ENCODE results near the gene KIRREL3.
A peak's percentile ranks its signal among the peaks of the same experiment; 100 is the strongest.

The KIRREL3 gene

GRCh38 chr11:126722006-126722736, 278.4 kb downstream of the KIRREL3 start:
- Histone ChIP-seq H3K4me3 (ENCODE audit: low read length in 2 of 2) (no peak overlapping the region), H3K4me2 (ENCODE audit: insufficient read depth, low read length, poor library complexity, severe bottlenecking) (no peak overlapping the region), H3K27ac (replicated peaks; ENCODE audit: low read length) (no peak overlapping the region), H2AK5ac (ENCODE audit: low read depth, low read length) (no peak overlapping the region), H3K23ac (ENCODE audit: low read depth, low read length, poor library complexity) (no peak overlapping the region), H3K18ac (ENCODE audit: low read length) (no peak overlapping the region), H3K36me3 (replicated peaks in 1 of 2; ENCODE audit: control insufficient read depth in 2 of 2, insufficient read depth in 2 of 2, low read length in 2 of 2) (no peaks in the 10 kb centered on the region), H3K27me3 (ENCODE audit: control insufficient read depth in 3 of 3, insufficient read depth in 3 of 3, low read depth in 1 of 3, low read length in 3 of 3) (no peaks in the 10 kb centered on the region), H4K91ac (ENCODE audit: low read depth, low read length, poor library complexity) (no peak overlapping the region), H3K14ac (ENCODE audit: low read length) (no peak overlapping the region), H2AFZ (ENCODE audit: low read length) (no peak overlapping the region), H3K9me3 (replicated peaks in 1 of 2; ENCODE audit: control insufficient read depth in 2 of 2, insufficient read depth in 1 of 2, low read depth in 1 of 2, low read length in 2 of 2) (no peaks in the 10 kb centered on the region), H2BK15ac (ENCODE audit: low read length) (no peak overlapping the region), H3K4me1 (ENCODE audit: control insufficient read depth in 2 of 2, insufficient read depth in 1 of 2, low read depth in 1 of 2, low read length in 2 of 2) (no peaks in the 10 kb centered on the region), H4K8ac (ENCODE audit: low read depth, low read length) (no peak overlapping the region), H3K79me1 (ENCODE audit: low read depth, low read length) (no peaks in the 10 kb centered on the region), H3K4ac (ENCODE audit: low read length) (no peak overlapping the region), H2BK5ac (ENCODE audit: low read length) (no peak overlapping the region), H3K9ac (ENCODE audit: low read depth, low read length, poor library complexity) (no peak overlapping the region), H2BK120ac (ENCODE audit: low read depth, low read length) (no peak overlapping the region), H2BK12ac (ENCODE audit: low read length) (no peak overlapping the region)
- DNase-seq (ENCODE audit: low spot score): no peak
- no CpG with 5 or more reads among the region's 1 CpG for WGBS, 2 donors (ENCODE audit: extremely low coverage in 2 of 2, insufficient read length in 2 of 2, insufficient replicate concordance in 1 of 2)

- Histone ChIP-seq H4K8ac (ENCODE audit: low read depth, low read length) (no peak overlapping the region), H3K27ac (replicated peaks; ENCODE audit: low read length) (no peak overlapping the region), H2AK5ac (ENCODE audit: low read depth, low read length) (no peak overlapping the region), H2AFZ (ENCODE audit: low read length) (no peak overlapping the region), H3K36me3 (replicated peaks in 1 of 2; ENCODE audit: control insufficient read depth in 2 of 2, insufficient read depth in 2 of 2, low read length in 2 of 2) (no peaks in the 10 kb centered on the region), H3K79me1 (ENCODE audit: low read depth, low read length) (no peaks in the 10 kb centered on the region), H3K9ac (ENCODE audit: low read depth, low read length, poor library complexity) (no peak overlapping the region), H3K4me2 (ENCODE audit: insufficient read depth, low read length, poor library complexity, severe bottlenecking) (no peak overlapping the region), H2BK12ac (ENCODE audit: low read length) (no peak overlapping the region), H2BK120ac (ENCODE audit: low read depth, low read length) (no peak overlapping the region), H2BK15ac (ENCODE audit: low read length) (no peak overlapping the region), H3K4me3 (ENCODE audit: low read length in 2 of 2) (no peak overlapping the region), H3K18ac (ENCODE audit: low read length) (no peak overlapping the region), H2BK5ac (ENCODE audit: low read length) (no peak overlapping the region), H3K4ac (ENCODE audit: low read length) (no peak overlapping the region), H3K23ac (ENCODE audit: low read depth, low read length, poor library complexity) (no peak overlapping the region), H3K4me1 (ENCODE audit: control insufficient read depth in 2 of 2, insufficient read depth in 1 of 2, low read depth in 1 of 2, low read length in 2 of 2) (no peaks in the 10 kb centered on the region), H3K14ac (ENCODE audit: low read length) (no peak overlapping the region), H4K91ac (ENCODE audit: low read depth, low read length, poor library complexity) (no peak overlapping the region), H3K27me3 (ENCODE audit: control insufficient read depth in 3 of 3, insufficient read depth in 3 of 3, low read depth in 1 of 3, low read length in 3 of 3) (no peaks in the 10 kb centered on the region), H3K9me3 (replicated peaks in 1 of 2; ENCODE audit: control insufficient read depth in 2 of 2, insufficient read depth in 1 of 2, low read depth in 1 of 2, low read length in 2 of 2) (no peaks in the 10 kb centered on the region)
- DNase-seq (ENCODE audit: low spot score): no peak
- WGBS, 2 donors (ENCODE audit: extremely low coverage in 2 of 2, insufficient read length in 2 of 2, insufficient replicate concordance in 1 of 2): no CpG with 5 or more reads among the region's 5 CpGs
Observed at GRCh38 chr11:126720539-126721235, 279.9 kb downstream of the KIRREL3 start.

GRCh38 chr11:126719740-126720139, 280.8 kb downstream of the KIRREL3 start:
- H2AK5ac ChIP-seq (ENCODE audit: low read depth, low read length): no peak overlapping the region
- no peaks in the 10 kb centered on the region for H3K4me1 ChIP-seq (ENCODE audit: control insufficient read depth in 2 of 2, insufficient read depth in 1 of 2, low read depth in 1 of 2, low read length in 2 of 2)
- no peak overlapping the region for H3K27ac ChIP-seq (replicated peaks; ENCODE audit: low read length)
- no peaks in the 10 kb centered on the region for H3K9me3 ChIP-seq (replicated peaks in 1 of 2; ENCODE audit: control insufficient read depth in 2 of 2, insufficient read depth in 1 of 2, low read depth in 1 of 2, low read length in 2 of 2)
- H3K4ac ChIP-seq (ENCODE audit: low read length): no peak overlapping the region
- H2BK12ac ChIP-seq (ENCODE audit: low read length): no peak overlapping the region
- no peak for DNase-seq (ENCODE audit: low spot score)
- H4K8ac ChIP-seq (ENCODE audit: low read depth, low read length): no peak overlapping the region
- H2BK120ac ChIP-seq (ENCODE audit: low read depth, low read length): no peak overlapping the region
- no peak overlapping the region for H3K4me3 ChIP-seq (ENCODE audit: low read length in 2 of 2)
- H3K9ac ChIP-seq (ENCODE audit: low read depth, low read length, poor library complexity): no peak overlapping the region
- H2BK5ac ChIP-seq (ENCODE audit: low read length): no peak overlapping the region
- no peaks in the 10 kb centered on the region for H3K79me1 ChIP-seq (ENCODE audit: low read depth, low read length)
- no peak overlapping the region for H2AFZ ChIP-seq (ENCODE audit: low read length)
- H3K27me3 ChIP-seq (ENCODE audit: control insufficient read depth in 3 of 3, insufficient read depth in 3 of 3, low read depth in 1 of 3, low read length in 3 of 3): no peaks in the 10 kb centered on the region
- H3K14ac ChIP-seq (ENCODE audit: low read length): no peak overlapping the region
- no peak overlapping the region for H3K23ac ChIP-seq (ENCODE audit: low read depth, low read length, poor library complexity)
- H4K91ac ChIP-seq (ENCODE audit: low read depth, low read length, poor library complexity): no peak overlapping the region
- no peak overlapping the region for H3K18ac ChIP-seq (ENCODE audit: low read length)
- H3K36me3 ChIP-seq (replicated peaks in 1 of 2; ENCODE audit: control insufficient read depth in 2 of 2, insufficient read depth in 2 of 2, low read length in 2 of 2): no peaks in the 10 kb centered on the region
- WGBS, 2 donors (ENCODE audit: extremely low coverage in 2 of 2, insufficient read length in 2 of 2, insufficient replicate concordance in 1 of 2): no CpG with 5 or more reads among the region's 3 CpGs
- no peak overlapping the region for H3K4me2 ChIP-seq (ENCODE audit: insufficient read depth, low read length, poor library complexity, severe bottlenecking)
- H2BK15ac ChIP-seq (ENCODE audit: low read length): no peak overlapping the region

- no peak overlapping the region for H3K9ac ChIP-seq (ENCODE audit: low read depth, low read length, poor library complexity)
- H2BK12ac ChIP-seq (ENCODE audit: low read length): no peak overlapping the region
- no peak overlapping the region for H3K27ac ChIP-seq (replicated peaks; ENCODE audit: low read length)
- no peaks in the 10 kb centered on the region for H3K36me3 ChIP-seq (replicated peaks in 1 of 2; ENCODE audit: control insufficient read depth in 2 of 2, insufficient read depth in 2 of 2, low read length in 2 of 2)
- no peak overlapping the region for H3K4ac ChIP-seq (ENCODE audit: low read length)
- no peak for DNase-seq (ENCODE audit: low spot score)
- no peaks in the 10 kb centered on the region for H3K79me1 ChIP-seq (ENCODE audit: low read depth, low read length)
- no peak overlapping the region for H2BK15ac ChIP-seq (ENCODE audit: low read length)
- no peak overlapping the region for H4K91ac ChIP-seq (ENCODE audit: low read depth, low read length, poor library complexity)
- no peak overlapping the region for H2BK5ac ChIP-seq (ENCODE audit: low read length)
- H3K23ac ChIP-seq (ENCODE audit: low read depth, low read length, poor library complexity): no peak overlapping the region
- H3K27me3 ChIP-seq (ENCODE audit: control insufficient read depth in 3 of 3, insufficient read depth in 3 of 3, low read depth in 1 of 3, low read length in 3 of 3): no peaks in the 10 kb centered on the region
- H3K18ac ChIP-seq (ENCODE audit: low read length): peak overlapping the region; percentile 54
- H4K8ac ChIP-seq (ENCODE audit: low read depth, low read length): no peak overlapping the region
- H2AFZ ChIP-seq (ENCODE audit: low read length): no peak overlapping the region
- no peak overlapping the region for H3K14ac ChIP-seq (ENCODE audit: low read length)
- no peak overlapping the region for H3K4me2 ChIP-seq (ENCODE audit: insufficient read depth, low read length, poor library complexity, severe bottlenecking)
- WGBS, 2 donors (ENCODE audit: extremely low coverage in 2 of 2, insufficient read length in 2 of 2, insufficient replicate concordance in 1 of 2): no CpG with 5 or more reads among the region's 3 CpGs
- no peak overlapping the region for H3K4me3 ChIP-seq (ENCODE audit: low read length in 2 of 2)
- no peak overlapping the region for H2BK120ac ChIP-seq (ENCODE audit: low read depth, low read length)
- no peaks in the 10 kb centered on the region for H3K9me3 ChIP-seq (replicated peaks in 1 of 2; ENCODE audit: control insufficient read depth in 2 of 2, insufficient read depth in 1 of 2, low read depth in 1 of 2, low read length in 2 of 2)
- peak overlapping the region; percentile 42 for H2AK5ac ChIP-seq (ENCODE audit: low read depth, low read length)
- H3K4me1 ChIP-seq (ENCODE audit: control insufficient read depth in 2 of 2, insufficient read depth in 1 of 2, low read depth in 1 of 2, low read length in 2 of 2): peaks cover 0 to 3% of the 10 kb centered on the region in 2 donors
Observed at GRCh38 chr11:126718276-126718675, 282.3 kb downstream of the KIRREL3 start.

All from neuronal stem cell (in vitro differentiated cells).